Measurements from ENCODE around the gene CCDC91. TPM values are rescaled to one million over a fixed set of nuclear protein-coding genes. Genes with fewer than 3 reads are reported as not detected.

CCDC91 gene
- total RNA-seq = 10 to 100 TPM; 21.4 to 27.4 TPM

GRCh38 chr12:28190321-28191050 lies at the start of gene CCDC91:
TSS of gene CCDC91 (plus strand) at chr12:28190456. CDS start at chr12:28257216, 66,760 bp downstream.
- Mint-ChIP-seq H3K27me3 (no peaks in the 10 kb centered on the region), H3K4me1 (peaks cover 21% of the 10 kb centered on the region), H3K9me3 (no peaks in the 10 kb centered on the region), H3K27ac (peak within 1 kb of the TSS; percentile 96), H3K4me3 (peak within 1 kb of the TSS; percentile 90), H3K36me3 (ENCODE audit: low read depth) (peaks cover 18% of the 10 kb centered on the region)
- peak; percentile 84 for ATAC-seq (replicated peaks)

GRCh38 chr12:28144059-28144458 lies 46.2 kb upstream of the CCDC91 start:
- ATAC-seq (replicated peaks) = no peak
- no peak overlapping the region for H3K4me3 Mint-ChIP-seq
- H3K9me3 Mint-ChIP-seq = no peaks in the 10 kb centered on the region
- H3K27me3 Mint-ChIP-seq = no peaks in the 10 kb centered on the region
- H3K36me3 Mint-ChIP-seq (ENCODE audit: low read depth) = no peaks in the 10 kb centered on the region
- no peak overlapping the region for H3K27ac Mint-ChIP-seq
- no peaks in the 10 kb centered on the region for H3K4me1 Mint-ChIP-seq

GRCh38 chr12:28144532-28144931 lies 45.7 kb upstream of the CCDC91 start:
- H3K27ac Mint-ChIP-seq = no peak overlapping the region
- H3K4me1 Mint-ChIP-seq = no peaks in the 10 kb centered on the region
- H3K27me3 Mint-ChIP-seq = no peaks in the 10 kb centered on the region
- ATAC-seq (replicated peaks) = no peak
- H3K36me3 Mint-ChIP-seq (ENCODE audit: low read depth) = no peaks in the 10 kb centered on the region
- H3K9me3 Mint-ChIP-seq = no peaks in the 10 kb centered on the region
- no peak overlapping the region for H3K4me3 Mint-ChIP-seq

- no peak for ATAC-seq (replicated peaks)
- H3K36me3 Mint-ChIP-seq (ENCODE audit: low read depth) = no peaks in the 10 kb centered on the region
- no peak overlapping the region for H3K27ac Mint-ChIP-seq
- no peaks in the 10 kb centered on the region for H3K27me3 Mint-ChIP-seq
- no peaks in the 10 kb centered on the region for H3K4me1 Mint-ChIP-seq
- no peak overlapping the region for H3K4me3 Mint-ChIP-seq
- no peaks in the 10 kb centered on the region for H3K9me3 Mint-ChIP-seq
Observed at GRCh38 chr12:28145216-28145615, 45.0 kb upstream of the CCDC91 start.

GRCh38 chr12:28149279-28149678 lies 41.0 kb upstream of the CCDC91 start:
- no peak overlapping the region for H3K4me3 Mint-ChIP-seq
- ATAC-seq (replicated peaks) = no peak
- no peaks in the 10 kb centered on the region for H3K27me3 Mint-ChIP-seq
- peaks cover 4% of the 10 kb centered on the region for H3K9me3 Mint-ChIP-seq
- no peaks in the 10 kb centered on the region for H3K4me1 Mint-ChIP-seq
- no peaks in the 10 kb centered on the region for H3K36me3 Mint-ChIP-seq (ENCODE audit: low read depth)
- no peak overlapping the region for H3K27ac Mint-ChIP-seq

GRCh38 chr12:28156362-28156761 lies 33.9 kb upstream of the CCDC91 start:
- Mint-ChIP-seq H3K27ac (no peak overlapping the region), H3K36me3 (ENCODE audit: low read depth) (no peaks in the 10 kb centered on the region), H3K9me3 (no peaks in the 10 kb centered on the region), H3K4me1 (peaks cover 4% of the 10 kb centered on the region), H3K27me3 (no peaks in the 10 kb centered on the region), H3K4me3 (no peak overlapping the region)
- ATAC-seq (replicated peaks) = no peak

- H3K4me1 Mint-ChIP-seq = peaks cover 4% of the 10 kb centered on the region
- no peaks in the 10 kb centered on the region for H3K9me3 Mint-ChIP-seq
- no peak overlapping the region for H3K4me3 Mint-ChIP-seq
- H3K36me3 Mint-ChIP-seq (ENCODE audit: low read depth) = no peaks in the 10 kb centered on the region
- ATAC-seq (replicated peaks) = no peak
- H3K27ac Mint-ChIP-seq = no peak overlapping the region
- H3K27me3 Mint-ChIP-seq = no peaks in the 10 kb centered on the region
Observed at GRCh38 chr12:28156804-28157203, 33.5 kb upstream of the CCDC91 start.

- no peaks in the 10 kb centered on the region for H3K9me3 Mint-ChIP-seq
- no peak for ATAC-seq (replicated peaks)
- H3K27me3 Mint-ChIP-seq = no peaks in the 10 kb centered on the region
- H3K27ac Mint-ChIP-seq = no peak overlapping the region
- no peak overlapping the region for H3K4me3 Mint-ChIP-seq
- peaks cover 4% of the 10 kb centered on the region for H3K4me1 Mint-ChIP-seq
- no peaks in the 10 kb centered on the region for H3K36me3 Mint-ChIP-seq (ENCODE audit: low read depth)
Observed at GRCh38 chr12:28158353-28158752, 31.9 kb upstream of the CCDC91 start.

GRCh38 chr12:28159688-28160087 lies 30.6 kb upstream of the CCDC91 start:
- peaks cover 4% of the 10 kb centered on the region for H3K4me1 Mint-ChIP-seq
- no peak overlapping the region for H3K27ac Mint-ChIP-seq
- H3K4me3 Mint-ChIP-seq = no peak overlapping the region
- no peaks in the 10 kb centered on the region for H3K27me3 Mint-ChIP-seq
- H3K36me3 Mint-ChIP-seq (ENCODE audit: low read depth) = no peaks in the 10 kb centered on the region
- no peak for ATAC-seq (replicated peaks)
- H3K9me3 Mint-ChIP-seq = no peaks in the 10 kb centered on the region

GRCh38 chr12:28161697-28162096 lies 28.6 kb upstream of the CCDC91 start:
- no peak for ATAC-seq (replicated peaks)
- Mint-ChIP-seq H3K4me3 (no peak overlapping the region), H3K4me1 (no peaks in the 10 kb centered on the region), H3K27ac (no peak overlapping the region), H3K9me3 (no peaks in the 10 kb centered on the region), H3K36me3 (ENCODE audit: low read depth) (no peaks in the 10 kb centered on the region), H3K27me3 (no peaks in the 10 kb centered on the region)

- Mint-ChIP-seq H3K27ac (no peak overlapping the region), H3K9me3 (no peaks in the 10 kb centered on the region), H3K36me3 (ENCODE audit: low read depth) (no peaks in the 10 kb centered on the region), H3K4me3 (no peak overlapping the region), H3K27me3 (no peaks in the 10 kb centered on the region), H3K4me1 (no peaks in the 10 kb centered on the region)
- ATAC-seq (replicated peaks) = no peak
Observed at GRCh38 chr12:28162697-28163096, 27.6 kb upstream of the CCDC91 start.

GRCh38 chr12:28164644-28165275 lies 25.5 kb upstream of the CCDC91 start:
- ATAC-seq (replicated peaks) = no peak
- H3K9me3 Mint-ChIP-seq = no peaks in the 10 kb centered on the region
- no peak overlapping the region for H3K4me3 Mint-ChIP-seq
- H3K36me3 Mint-ChIP-seq (ENCODE audit: low read depth) = no peaks in the 10 kb centered on the region
- no peak overlapping the region for H3K27ac Mint-ChIP-seq
- no peaks in the 10 kb centered on the region for H3K4me1 Mint-ChIP-seq
- H3K27me3 Mint-ChIP-seq = no peaks in the 10 kb centered on the region

GRCh38 chr12:28167981-28168485 lies 22.2 kb upstream of the CCDC91 start:
- no peak for ATAC-seq (replicated peaks)
- Mint-ChIP-seq H3K27ac (no peak overlapping the region), H3K36me3 (ENCODE audit: low read depth) (no peaks in the 10 kb centered on the region), H3K4me3 (no peak overlapping the region), H3K4me1 (peaks cover 7% of the 10 kb centered on the region), H3K27me3 (no peaks in the 10 kb centered on the region), H3K9me3 (no peaks in the 10 kb centered on the region)

- H3K36me3 Mint-ChIP-seq (ENCODE audit: low read depth) = no peaks in the 10 kb centered on the region
- ATAC-seq (replicated peaks) = peak; percentile 92
- no peaks in the 10 kb centered on the region for H3K27me3 Mint-ChIP-seq
- H3K27ac Mint-ChIP-seq = peak overlapping the region; percentile 68
- H3K4me1 Mint-ChIP-seq = peaks cover 7% of the 10 kb centered on the region
- H3K4me3 Mint-ChIP-seq = peak overlapping the region; percentile 22
- H3K9me3 Mint-ChIP-seq = no peaks in the 10 kb centered on the region
Observed at GRCh38 chr12:28171356-28172060, 18.7 kb upstream of the CCDC91 start.
